Suppressor macrophage (primary cell): Measurements from ENCODE around the gene MLXIPL.
A peak's percentile ranks its signal among the peaks of the same experiment; 100 is the strongest.
"Not testable (repeated sequence)": the region's sequence is repeated elsewhere in the genome, so short reads cannot be mapped to it uniquely, and the experiment has no call there.

Experiments
- DNase-seq, 4 experiments: peaks; one replicate each; pipeline ENCODE4 v3.0.0-alpha.2; 2020 to 2022

MLXIPL gene

DNA sequence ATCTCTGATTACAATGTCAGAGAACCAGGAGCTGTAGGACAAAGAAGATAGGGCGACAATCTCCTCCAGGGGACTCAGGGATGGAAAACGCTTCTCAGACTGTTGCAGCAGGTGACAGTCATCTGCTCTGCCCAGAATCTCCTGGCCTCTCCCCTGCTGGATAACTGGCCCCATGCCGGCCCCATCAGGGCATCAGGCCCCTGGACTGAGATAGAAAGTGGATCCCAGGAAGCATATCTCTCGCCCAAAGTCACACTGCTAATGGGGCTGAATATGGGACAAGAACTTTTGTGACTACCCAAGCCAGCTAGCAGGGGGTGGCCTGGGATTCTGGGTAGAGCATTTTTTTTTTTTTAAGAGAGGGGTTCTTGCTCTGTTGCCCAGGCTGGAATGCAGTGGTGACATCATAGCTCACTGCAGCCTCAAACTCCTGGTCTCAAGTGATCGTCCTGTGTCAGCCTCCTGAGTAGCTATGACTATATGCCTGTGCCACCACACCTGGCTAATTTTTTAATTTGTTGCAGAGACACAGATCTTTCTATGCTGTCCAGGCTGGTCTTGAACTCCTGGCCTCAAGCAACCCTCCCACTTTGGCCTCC is 20.5 kb upstream of the MLXIPL start:
- no peak for DNase-seq

- no peak for DNase-seq
Observed at GRCh38 chr7:73642834-73643233, 18.5 kb upstream of the MLXIPL start.

DNA sequence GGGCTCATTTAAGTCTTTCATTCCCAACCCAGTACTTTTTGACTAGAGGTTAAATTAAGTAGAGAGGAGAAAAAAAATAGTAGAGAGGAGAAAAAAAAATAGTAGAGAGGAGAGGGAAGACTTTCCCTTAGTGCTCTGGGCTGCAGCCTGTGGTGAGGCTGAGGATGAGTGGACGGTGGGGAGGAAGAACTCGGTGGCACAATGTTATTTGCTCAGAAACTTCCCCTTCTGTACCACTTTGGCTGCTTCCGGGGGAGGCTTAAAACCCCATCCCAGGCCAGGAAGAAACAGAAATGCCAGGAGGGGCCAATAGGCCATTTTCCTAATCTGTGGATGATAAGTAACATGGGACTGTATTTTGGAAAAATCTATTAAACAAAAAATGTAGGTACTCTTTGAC is 14.6 kb upstream of the MLXIPL start:
- peak; percentile 21 to 57 (median 47) for DNase-seq

DNA sequence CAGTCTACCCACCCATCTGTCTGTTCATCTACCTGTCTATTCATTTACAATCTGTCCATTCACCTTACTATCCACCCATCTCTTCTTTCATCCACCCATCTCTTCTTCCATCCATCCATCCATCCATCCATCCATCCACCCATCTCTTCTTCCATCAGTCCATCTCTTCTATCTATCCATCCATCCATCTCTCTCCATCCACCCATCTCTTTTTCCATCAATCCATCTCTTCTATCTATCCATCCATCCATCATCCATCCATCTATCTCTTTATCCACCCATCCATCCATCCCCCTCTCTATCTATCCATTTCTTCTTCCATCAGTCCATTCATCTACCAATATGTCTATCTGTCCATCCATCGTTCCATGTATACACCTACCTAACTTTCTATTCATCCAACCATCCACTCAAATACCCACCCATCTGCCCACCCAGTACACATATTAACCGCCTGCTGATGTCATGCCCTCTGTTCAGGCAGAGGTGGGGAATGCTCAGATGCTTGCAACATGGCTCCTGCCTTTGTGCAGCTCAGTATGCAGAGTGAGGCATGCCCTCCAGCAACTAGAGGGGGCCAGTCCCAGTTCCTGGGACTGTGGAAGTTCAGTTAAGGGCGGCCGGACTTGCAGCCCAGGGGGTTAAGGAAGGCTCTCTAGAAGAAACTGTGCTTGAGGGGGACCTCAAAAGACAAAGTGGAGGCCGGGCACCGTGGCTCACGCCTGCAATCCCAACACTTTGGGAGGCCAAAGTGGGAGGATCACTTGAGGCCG is 11.3 kb upstream of the MLXIPL start:
- no peak for DNase-seq

GRCh38 chr7:73633844-73634243 is 9.5 kb upstream of the MLXIPL start:
- DNase-seq, result no peak

- DNase-seq, result no peak
Observed at GRCh38 chr7:73633323-73633722, 9.0 kb upstream of the MLXIPL start.

GRCh38 chr7:73631558-73631957 is 7.2 kb upstream of the MLXIPL start:
- DNase-seq, result no peak

DNA sequence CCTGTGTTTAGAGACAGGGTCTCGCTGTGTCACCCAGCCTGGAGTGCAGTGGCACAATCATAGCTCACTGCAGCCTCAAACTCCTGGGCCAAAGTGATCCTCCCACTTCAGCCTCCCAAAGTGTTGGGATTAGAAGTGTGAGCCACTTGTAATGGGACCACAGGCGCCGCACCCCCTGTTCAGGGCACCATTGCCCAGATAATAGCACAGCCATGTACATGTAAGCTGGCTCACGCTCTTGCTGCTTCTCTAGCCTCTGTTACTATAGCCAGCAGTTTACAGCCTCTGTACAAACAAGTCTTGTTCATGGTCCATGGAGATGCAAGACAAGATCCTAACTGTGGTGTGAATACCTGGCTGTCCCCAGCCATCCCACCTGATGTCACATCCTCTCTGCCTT is 4.2 kb upstream of the MLXIPL start:
- no peak for DNase-seq

- DNase-seq, result no peak
Observed at GRCh38 chr7:73626814-73627213, 2.5 kb upstream of the MLXIPL start.

GRCh38 chr7:73625276-73625675 is 954 bp upstream of the MLXIPL start:
- no peak for DNase-seq

- DNase-seq, result no peak
Observed at GRCh38 chr7:73624669-73625001, 313 bp upstream of the MLXIPL start.

- DNase-seq, result peak in 1 of 4 experiments; percentile 26
Observed at GRCh38 chr7:73622909-73623797, 1.2 kb downstream of the MLXIPL start.

- DNase-seq, result no peak
Observed at GRCh38 chr7:73622527-73622908, 1.8 kb downstream of the MLXIPL start.

DNA sequence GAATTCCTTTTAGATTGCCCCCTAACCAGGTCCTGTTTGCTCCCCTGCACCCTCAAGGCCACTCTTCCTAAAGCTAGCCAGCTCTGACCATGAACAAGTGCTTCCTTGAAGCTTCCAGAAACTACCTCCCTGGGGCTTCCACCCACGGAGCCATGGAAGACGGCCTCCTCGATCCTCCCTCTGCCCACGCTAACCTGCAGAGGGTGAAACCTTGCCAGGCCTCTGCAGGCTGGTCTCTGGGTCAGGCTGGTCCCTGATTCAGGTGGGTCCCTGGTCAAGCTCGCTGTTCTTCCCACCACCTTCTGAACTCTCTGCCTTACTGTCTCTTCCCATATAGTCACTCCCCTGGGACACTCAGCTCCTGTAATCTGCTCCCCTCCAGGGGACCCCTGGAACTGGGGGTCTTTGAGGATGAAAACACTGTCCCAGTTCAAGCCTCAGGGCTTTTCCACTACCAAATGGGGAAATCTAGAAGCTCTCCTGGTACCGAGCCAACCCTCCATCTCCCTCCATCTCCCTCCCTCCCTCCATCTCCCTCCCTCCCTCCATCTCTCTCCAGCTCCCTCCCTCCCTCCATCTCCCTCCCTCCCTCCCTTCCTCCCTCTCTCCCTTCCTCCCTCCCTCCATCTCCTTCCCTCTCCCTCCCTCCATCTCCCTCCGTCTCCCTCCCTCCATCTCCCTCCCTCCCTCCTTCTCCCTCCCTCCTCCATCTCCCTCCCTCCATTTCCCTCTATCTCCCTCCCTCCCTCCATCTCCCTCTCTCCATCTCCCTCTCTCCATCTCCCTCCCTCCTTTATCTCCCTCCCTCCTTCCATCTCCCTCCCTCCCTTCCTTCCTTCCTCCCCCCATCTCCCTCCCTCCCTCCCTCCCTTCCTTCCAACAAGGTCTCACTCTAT is 2.9 kb downstream of the MLXIPL start:
- no peak for DNase-seq

DNA sequence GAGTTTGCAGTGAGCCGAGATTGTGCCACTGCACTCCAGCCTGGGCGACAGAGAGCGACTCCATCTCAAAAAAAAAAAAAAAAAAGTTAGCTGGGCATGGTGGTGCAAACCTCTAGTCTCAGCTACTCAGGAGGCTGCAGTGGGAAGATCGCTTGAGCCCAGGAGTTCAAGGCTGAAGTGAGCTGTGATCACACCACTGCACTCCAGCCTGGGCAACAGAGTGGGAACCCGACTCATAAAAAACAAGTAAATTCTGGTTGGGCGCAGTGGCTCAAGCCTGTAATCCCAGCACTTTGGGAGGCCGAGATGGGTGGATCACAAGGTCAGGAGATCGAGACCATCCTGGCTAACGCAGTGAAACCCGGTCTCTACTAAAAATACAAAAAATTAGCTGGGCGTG is 4.9 kb downstream of the MLXIPL start:
- DNase-seq, result not testable (repeated sequence)

DNA sequence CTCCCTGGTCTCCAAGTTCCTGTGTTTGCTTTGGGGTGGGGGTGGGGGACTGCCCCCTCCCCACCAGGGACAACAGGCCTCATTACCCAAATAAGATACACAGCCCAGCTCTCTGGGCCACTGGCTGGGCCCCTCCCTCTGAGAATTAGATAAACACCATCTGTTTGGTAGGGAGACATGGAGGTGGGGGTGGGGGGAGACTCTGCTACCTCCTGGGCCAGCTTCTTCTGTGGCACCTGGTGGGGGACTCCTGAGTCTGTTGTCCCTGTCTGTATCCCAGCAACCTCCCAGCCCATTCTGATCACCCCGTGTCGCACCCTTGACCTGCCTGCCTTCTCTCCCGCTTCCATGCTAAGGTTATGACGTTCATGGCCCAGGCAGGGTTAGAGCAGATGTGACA is 5.8 kb downstream of the MLXIPL start:
- no peak for DNase-seq

- not testable (repeated sequence) for DNase-seq
Observed at GRCh38 chr7:73617520-73617919, 6.8 kb downstream of the MLXIPL start.

- peak in 2 of 4 experiments; percentile 35 to 38 for DNase-seq
Observed at GRCh38 chr7:73615886-73616285, 8.4 kb downstream of the MLXIPL start.

DNA sequence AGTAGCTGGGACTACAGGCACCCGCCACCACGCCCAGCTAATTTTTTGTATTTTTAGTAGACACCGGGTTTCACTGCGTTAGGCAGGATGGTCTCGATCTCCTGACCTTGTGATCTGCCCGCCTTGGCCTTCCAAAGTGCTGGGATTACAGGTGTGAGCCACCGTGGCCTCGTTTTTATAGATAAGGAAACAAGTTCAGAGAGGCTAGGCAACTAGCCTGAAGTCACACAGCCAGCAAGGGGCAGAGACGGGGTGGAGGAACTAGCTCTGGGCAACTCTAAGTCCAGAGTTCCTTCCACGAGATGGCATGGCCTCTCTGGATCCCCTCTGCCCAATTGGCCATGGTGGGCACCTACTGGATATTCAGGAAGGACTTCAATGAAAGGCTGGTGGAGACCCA is 9.4 kb downstream of the MLXIPL start:
- DNase-seq, result not testable (repeated sequence)

GRCh38 chr7:73613954-73614735 is 10.2 kb downstream of the MLXIPL start:
- DNase-seq, result no peak

DNA sequence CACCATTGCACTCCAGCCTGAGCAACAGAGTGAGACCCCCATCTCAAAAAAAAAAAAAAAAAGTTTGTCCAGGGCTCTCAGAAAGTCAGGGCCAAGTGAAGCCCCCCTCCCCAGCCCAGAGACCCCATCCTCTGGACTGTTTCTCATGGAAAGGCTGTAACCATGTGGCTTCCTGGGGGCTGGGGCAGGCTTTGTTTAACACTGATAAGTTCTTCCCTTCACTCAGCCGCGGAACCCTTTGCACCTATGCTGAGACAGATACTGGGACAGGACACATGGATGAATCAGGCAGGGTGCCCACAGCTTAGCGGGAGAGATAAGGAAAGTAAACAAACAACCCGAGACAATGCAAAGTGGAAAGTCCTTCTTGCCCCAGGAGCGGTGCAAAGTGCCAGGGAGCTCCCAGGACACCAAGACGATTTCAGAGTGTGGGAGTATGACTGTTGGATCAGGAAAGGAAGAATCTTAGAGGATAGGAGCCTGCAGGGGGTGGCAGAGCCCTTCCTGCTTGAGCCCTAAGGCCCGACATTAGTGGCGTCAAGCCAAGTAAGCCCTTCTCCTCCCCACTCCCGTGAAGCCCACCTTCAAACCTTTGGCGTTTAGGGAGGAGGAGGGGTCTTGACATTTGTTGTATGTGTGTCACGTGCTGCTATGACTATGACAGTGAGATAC is 11.6 kb downstream of the MLXIPL start:
- DNase-seq, result peak; percentile 33 to 61 (median 55)
